DOHH2 (cell line): ENCODE results near the gene PAQR6.

Experiments used
- H3F3A ChIP-seq: fragments of 200-600 bp; sonication (generic), shearing (Covaris generic); 2 replicates; pipeline ENCODE4 v1.6.0; 2016; ENCODE audit warnings: antibody characterized with exemption, mild to moderate bottlenecking; ENCODE audit not compliant: control insufficient read depth, insufficient read depth
- H3K27ac ChIP-seq: fragments of 200-600 bp; sonication (generic); 2 replicates; pipeline ENCODE4 v1.5.1; 2014; ENCODE audit warnings: low read depth, mild to moderate bottlenecking, low read length, moderate library complexity
- H3K27me3 ChIP-seq: fragments of 200-600 bp; sonication (generic); 2 replicates; pipeline ENCODE4 v1.6.1; 2014; ENCODE audit warnings: mild to moderate bottlenecking, low read length, mixed read lengths; ENCODE audit not compliant: control insufficient read depth
- H3K36me3 ChIP-seq: fragments of 200-600 bp; sonication (generic); 2 replicates; pipeline ENCODE4 v1.6.1; 2014; ENCODE audit warnings: mild to moderate bottlenecking, low read length, moderate library complexity, mixed read lengths; ENCODE audit not compliant: control insufficient read depth
- H3K4me1 ChIP-seq: fragments of 200-600 bp; sonication (generic); 2 replicates; pipeline ENCODE4 v1.6.1; 2014; ENCODE audit warnings: mild to moderate bottlenecking, low read length, mixed read lengths; ENCODE audit not compliant: control insufficient read depth
- H3K4me2 ChIP-seq: fragments of 200-600 bp; sonication (generic); 2 replicates; pipeline ENCODE4 v1.6.0; 2014; ENCODE audit warnings: mild to moderate bottlenecking, low read length, moderate library complexity
- H3K4me3 ChIP-seq: fragments of 200-600 bp; sonication (generic); 2 replicates; pipeline ENCODE4 v1.5.1; 2014; ENCODE audit warnings: mild to moderate bottlenecking, low read length, mixed read lengths
- H3K79me2 ChIP-seq: fragments of 200-600 bp; sonication (generic); 2 replicates; pipeline ENCODE4 v1.6.1; 2014; ENCODE audit warnings: mild to moderate bottlenecking, low read length, mixed read lengths; ENCODE audit not compliant: control insufficient read depth
- H3K9me2 ChIP-seq: fragments of 200-600 bp; sonication (generic); replicated peaks from 2 replicates; pipeline ENCODE4 v1.6.1; 2014; ENCODE audit warnings: mild to moderate bottlenecking, low read length, mixed read lengths; ENCODE audit not compliant: control insufficient read depth
- H3K9me3 ChIP-seq: fragments of 200-600 bp; sonication (generic); 2 replicates; pipeline ENCODE4 v1.6.1; 2014; ENCODE audit warnings: antibody characterized with exemption, low read length, mixed read lengths; ENCODE audit not compliant: control insufficient read depth, insufficient read depth
- H4K20me1 ChIP-seq: fragments of 200-600 bp; sonication (generic); 2 replicates; pipeline ENCODE4 v1.6.0; 2014; ENCODE audit warnings: low read depth, mild to moderate bottlenecking, antibody characterized with exemption, low read length, moderate library complexity; ENCODE audit not compliant: control insufficient read depth, insufficient read depth
- EZH2phosphoT487 ChIP-seq: fragments of 200-600 bp; sonication (generic); IDR thresholded peaks from 2 replicates; pipeline ENCODE4 v1.6.1; 2017; ENCODE audit warnings: borderline replicate concordance, mild to moderate bottlenecking, antibody characterized with exemption, low read length, moderate library complexity, mixed read lengths
- TF ChIP-seq, protein P1 (sequence below): fragments of 200-600 bp; sonication (generic); IDR thresholded peaks from one replicate; pipeline ENCODE4 v1.5.1; 2014; ENCODE audit warnings: antibody characterized with exemption, mild to moderate bottlenecking, low read depth, low read length; ENCODE audit not compliant: poor library complexity, severe bottlenecking

PAQR6 gene

DNA sequence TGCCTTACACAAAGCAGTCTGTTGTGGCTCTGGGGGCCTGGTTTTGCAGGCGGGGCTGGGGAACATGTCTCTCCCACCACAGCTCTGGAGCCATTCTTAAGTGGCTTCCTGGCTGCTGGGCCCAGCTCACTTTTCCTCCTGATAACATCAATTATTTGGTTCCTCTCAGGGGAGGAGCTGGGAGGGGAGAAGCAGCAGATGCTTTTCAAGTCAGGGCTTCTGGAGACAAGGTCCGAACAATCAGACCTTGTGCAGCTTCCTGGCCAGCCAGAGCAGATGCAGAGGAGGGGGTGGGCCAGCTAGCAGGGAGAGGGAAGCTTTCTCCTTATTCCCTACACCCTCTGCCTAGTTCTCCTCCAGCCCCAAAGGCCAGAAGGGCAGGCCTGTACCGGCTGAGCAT is 3.7 kb upstream of the PAQR6 start:
- Histone ChIP-seq H3K4me3 (no peak overlapping the region), H3K27me3 (no peaks in the 10 kb centered on the region), H3K27ac (no peak overlapping the region), H3K79me2 (no peaks in the 10 kb centered on the region), H3K9me3 (no peaks in the 10 kb centered on the region), H3K4me2 (no peak overlapping the region), H3K9me2 (no peaks in the 10 kb centered on the region), H4K20me1 (no peaks in the 10 kb centered on the region), H3K4me1 (no peaks in the 10 kb centered on the region), H3F3A (peaks cover 1% of the 10 kb centered on the region; the same call in 1 of the 2 replicates), H3K36me3 (peaks cover 61% of the 10 kb centered on the region)
- TF ChIP-seq, protein P1, sequence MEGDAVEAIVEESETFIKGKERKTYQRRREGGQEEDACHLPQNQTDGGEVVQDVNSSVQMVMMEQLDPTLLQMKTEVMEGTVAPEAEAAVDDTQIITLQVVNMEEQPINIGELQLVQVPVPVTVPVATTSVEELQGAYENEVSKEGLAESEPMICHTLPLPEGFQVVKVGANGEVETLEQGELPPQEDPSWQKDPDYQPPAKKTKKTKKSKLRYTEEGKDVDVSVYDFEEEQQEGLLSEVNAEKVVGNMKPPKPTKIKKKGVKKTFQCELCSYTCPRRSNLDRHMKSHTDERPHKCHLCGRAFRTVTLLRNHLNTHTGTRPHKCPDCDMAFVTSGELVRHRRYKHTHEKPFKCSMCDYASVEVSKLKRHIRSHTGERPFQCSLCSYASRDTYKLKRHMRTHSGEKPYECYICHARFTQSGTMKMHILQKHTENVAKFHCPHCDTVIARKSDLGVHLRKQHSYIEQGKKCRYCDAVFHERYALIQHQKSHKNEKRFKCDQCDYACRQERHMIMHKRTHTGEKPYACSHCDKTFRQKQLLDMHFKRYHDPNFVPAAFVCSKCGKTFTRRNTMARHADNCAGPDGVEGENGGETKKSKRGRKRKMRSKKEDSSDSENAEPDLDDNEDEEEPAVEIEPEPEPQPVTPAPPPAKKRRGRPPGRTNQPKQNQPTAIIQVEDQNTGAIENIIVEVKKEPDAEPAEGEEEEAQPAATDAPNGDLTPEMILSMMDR, result no peak
- no peak for TF ChIP-seq EZH2phosphoT487

DNA sequence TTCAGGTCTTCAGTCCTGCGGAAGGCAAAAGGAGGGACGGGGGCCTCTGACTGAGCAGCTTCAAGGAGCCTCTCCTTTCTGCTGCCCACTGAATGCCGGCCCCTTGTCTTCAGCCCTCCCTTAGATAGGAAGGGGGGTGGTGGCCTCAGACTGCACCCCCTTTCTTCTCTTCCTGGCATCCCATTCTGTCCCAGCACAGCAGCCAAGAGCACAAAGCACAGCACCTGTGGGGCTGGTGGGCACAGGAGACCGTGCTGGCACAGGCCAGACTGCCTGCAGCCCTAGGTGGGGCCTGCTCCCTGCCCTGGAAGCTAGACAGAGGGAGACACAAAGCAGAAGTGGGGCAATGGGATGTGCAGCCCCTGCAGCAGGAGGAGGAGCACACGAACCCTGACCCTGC is 1.7 kb upstream of the PAQR6 start:
- Histone ChIP-seq H3K4me2 (no peak overlapping the region), H4K20me1 (no peaks in the 10 kb centered on the region), H3K79me2 (no peaks in the 10 kb centered on the region), H3K36me3 (peaks cover 52% of the 10 kb centered on the region), H3K9me3 (no peaks in the 10 kb centered on the region), H3K4me1 (peaks cover 18% of the 10 kb centered on the region), H3K27me3 (peaks cover 11% of the 10 kb centered on the region), H3K4me3 (no peak overlapping the region), H3K9me2 (no peaks in the 10 kb centered on the region), H3F3A (peaks cover 6% of the 10 kb centered on the region), H3K27ac (no peak overlapping the region)
- TF ChIP-seq EZH2phosphoT487, result no peak
- TF ChIP-seq, protein P1, result no peak

DNA sequence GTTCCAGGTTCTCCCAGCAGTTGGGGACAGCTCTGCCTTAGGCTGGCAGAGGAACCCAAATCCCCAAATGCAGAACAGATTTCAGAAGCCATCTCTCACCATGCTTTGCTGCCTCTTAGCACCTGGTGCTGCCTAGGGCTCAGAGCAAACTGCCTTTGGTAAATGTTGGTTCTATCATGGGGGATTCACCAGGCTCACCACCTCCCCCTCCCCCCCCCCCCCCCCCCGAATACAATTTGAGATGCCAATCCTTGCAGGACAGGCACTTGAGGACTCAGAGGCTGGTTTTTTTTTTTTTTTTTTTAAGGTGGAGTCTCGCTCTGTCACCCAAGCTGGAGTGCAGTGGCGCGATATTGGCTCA is 447 bp upstream of the PAQR6 start:
- H3K36me3 ChIP-seq, result peaks cover 41% of the 10 kb centered on the region
- no peaks in the 10 kb centered on the region for H3K79me2 ChIP-seq
- no peaks in the 10 kb centered on the region for H3K9me3 ChIP-seq
- no peaks in the 10 kb centered on the region for H4K20me1 ChIP-seq
- H3K27ac ChIP-seq, result no peak overlapping the region
- TF ChIP-seq EZH2phosphoT487, result no peak
- TF ChIP-seq, protein P1, result no peak
- H3K4me3 ChIP-seq, result no peak overlapping the region
- H3K4me2 ChIP-seq, result no peak overlapping the region
- no peaks in the 10 kb centered on the region for H3K9me2 ChIP-seq
- H3K27me3 ChIP-seq, result peaks cover 11% of the 10 kb centered on the region
- peaks cover 6% of the 10 kb centered on the region for H3F3A ChIP-seq
- peaks cover 18% of the 10 kb centered on the region for H3K4me1 ChIP-seq
